Left renal pelvis (tissue), 4 donors: ENCODE results near the gene PPP2R5D. TPM values are rescaled to one million over a fixed set of nuclear protein-coding genes. Genes with fewer than 3 reads are reported as not detected.
A peak's percentile ranks its signal among the peaks of the same experiment; 100 is the strongest.

ENCODE experiments used
- DNase-seq, 4 donors: peaks; one replicate each; pipeline ENCODE4 v3.0.0-alpha.2; 2013; ENCODE audit warnings: low read depth in 4 of 4, low spot score in 3 of 4
- polyA plus RNA-seq, 4 donors: library from polyadenylated mRNA; unstranded; fragments of 120-200 nt; gene quantifications; one replicate each; pipeline ENCODE4 v1.2.1, GENCODE V29; 2013; ENCODE audit not compliant: insufficient read length in 4 of 4

PPP2R5D gene
- polyA plus RNA-seq, 4 donors = 60.3 to 72.1 (median 66.5) TPM

DNA sequence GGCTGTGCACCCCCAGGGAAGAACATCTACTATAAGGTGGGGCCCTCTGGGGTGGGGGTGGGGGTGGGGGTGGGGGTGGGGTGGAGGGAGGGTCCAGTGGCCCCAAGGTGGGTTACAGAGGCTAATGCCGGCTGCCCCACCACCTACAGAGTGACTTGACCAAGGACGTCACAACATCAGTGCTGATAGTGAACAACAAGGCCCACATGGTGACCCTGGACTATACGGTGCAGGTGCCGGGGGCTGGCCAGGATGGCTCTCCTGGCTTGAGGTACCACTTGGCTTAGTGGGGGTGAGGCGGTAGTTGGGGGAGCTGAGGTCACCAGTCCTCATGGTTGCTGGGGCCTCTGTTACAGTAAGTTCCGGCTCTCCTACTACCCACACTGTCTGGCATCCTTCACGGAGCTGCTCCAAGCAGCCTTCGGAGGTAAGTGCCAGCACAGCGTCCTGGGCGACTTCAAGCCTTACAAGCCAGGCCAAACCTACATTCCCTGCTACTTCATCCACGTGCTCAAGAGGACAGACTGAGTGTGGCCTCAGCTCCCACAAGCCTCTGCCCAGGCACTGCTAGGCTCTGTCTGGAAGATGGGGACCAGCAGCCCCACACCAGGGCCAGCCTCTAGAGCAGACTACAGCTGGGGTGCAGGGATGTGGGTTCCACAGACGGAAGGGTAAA, 21.1 kb upstream of the PPP2R5D start:
- no peak for DNase-seq

DNA sequence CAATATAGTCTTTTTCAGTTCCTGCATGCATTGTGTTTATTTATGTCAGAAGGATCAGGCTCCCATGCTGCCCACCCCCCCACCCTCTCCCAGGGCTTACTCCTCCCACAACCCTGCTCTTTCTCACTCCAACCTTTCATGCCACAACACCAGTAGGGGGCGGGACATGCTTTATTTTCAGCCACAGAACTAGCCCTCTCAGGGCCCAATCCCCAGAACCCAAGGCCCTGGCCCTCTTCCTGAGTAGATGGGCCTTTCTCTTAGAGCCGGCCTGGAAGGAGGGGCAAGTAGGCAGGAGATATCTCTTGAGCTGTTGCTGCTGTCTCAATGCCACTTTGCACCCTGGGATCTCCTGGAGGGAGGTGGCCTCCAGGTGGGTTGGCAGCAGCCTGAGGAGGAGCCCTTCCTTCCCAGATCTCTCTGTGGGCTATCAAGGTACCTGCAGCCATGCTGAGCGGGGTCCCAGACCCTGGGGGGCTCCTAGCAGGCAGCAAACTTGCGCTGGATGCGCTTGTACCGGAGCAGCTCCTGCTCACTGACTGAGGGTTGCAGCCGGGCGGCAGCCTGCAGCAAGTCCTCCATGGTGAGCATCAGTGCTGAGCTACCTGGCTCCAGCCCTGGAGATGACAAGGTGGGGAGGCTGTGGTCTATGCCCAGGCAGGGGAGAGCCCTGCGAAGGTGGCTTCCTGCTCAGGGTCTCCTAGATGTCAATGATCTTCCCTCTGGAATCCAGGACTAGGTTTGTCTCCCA, 20.3 kb upstream of the PPP2R5D start:
- DNase-seq = no peak

- DNase-seq = no peak
These were observed 17.8 kb upstream of the PPP2R5D start for GRCh38 chr6:42966571-42966970.

- no peak for DNase-seq
These were observed 17.1 kb upstream of the PPP2R5D start for GRCh38 chr6:42967228-42967627.

- DNase-seq = no peak
These were observed 16.2 kb upstream of the PPP2R5D start for GRCh38 chr6:42968126-42968701.

DNA sequence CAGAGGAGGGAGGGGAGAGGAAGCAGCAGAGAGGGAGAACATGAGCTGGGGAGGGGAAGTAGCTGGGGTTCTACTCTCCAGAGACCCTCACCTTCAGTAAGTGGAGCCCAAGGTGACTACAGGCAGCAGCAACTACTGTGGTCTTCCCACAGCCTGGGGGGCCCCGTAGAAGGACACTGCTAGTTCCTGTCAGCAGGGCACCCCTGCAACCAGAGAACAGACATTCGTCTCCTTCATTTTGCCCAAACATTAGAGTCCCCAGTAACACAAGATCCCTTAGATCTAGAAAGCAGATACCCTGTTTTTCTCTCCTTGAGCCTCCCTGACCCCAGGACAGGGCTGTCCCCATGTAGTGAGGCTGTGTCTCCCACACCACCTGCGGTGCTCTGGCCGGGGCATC, 15.6 kb upstream of the PPP2R5D start:
- no peak for DNase-seq

DNA sequence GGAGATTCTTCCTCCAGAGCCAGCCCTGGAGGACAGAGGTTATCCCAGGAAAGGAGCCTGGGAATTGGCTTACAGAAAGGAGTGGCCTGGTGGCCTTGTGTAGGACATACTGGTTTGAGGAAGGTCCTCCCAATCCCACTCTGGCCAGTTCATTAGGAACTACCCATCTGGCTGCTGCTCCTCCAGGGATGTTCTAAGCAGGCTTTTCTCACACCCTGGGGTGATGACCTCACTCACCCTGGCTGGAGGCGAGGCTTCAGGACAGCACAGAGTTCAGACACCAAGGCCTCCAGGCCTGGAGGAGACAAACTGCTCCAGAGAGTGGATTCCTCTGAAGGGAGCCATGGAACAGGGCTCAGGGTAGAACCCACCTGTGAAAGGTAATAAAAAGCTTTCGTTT, 14.9 kb upstream of the PPP2R5D start:
- no peak for DNase-seq

- DNase-seq = no peak
These were observed 14.4 kb upstream of the PPP2R5D start for GRCh38 chr6:42969934-42970333.

- no peak for DNase-seq
These were observed 13.3 kb upstream of the PPP2R5D start for GRCh38 chr6:42970871-42971612.

GRCh38 chr6:42971746-42972327, 12.5 kb upstream of the PPP2R5D start:
- DNase-seq = no peak

- DNase-seq = no peak
These were observed 10.4 kb upstream of the PPP2R5D start for GRCh38 chr6:42973926-42974325.

- DNase-seq = no peak
These were observed 9.4 kb upstream of the PPP2R5D start for GRCh38 chr6:42974919-42975505.

- DNase-seq = no peak
These were observed 5.9 kb upstream of the PPP2R5D start for GRCh38 chr6:42978487-42978838.

- peak in 1 of 4 donors; percentile 62 for DNase-seq
These were observed 5.4 kb upstream of the PPP2R5D start, which contains the start of gene PEX6 for GRCh38 chr6:42978839-42979522. Gene PEX6, minus strand, starts transcription at chr6:42979181. Its CDS starts 31 bp downstream, at chr6:42979150.

- no peak for DNase-seq
These were observed 4.7 kb upstream of the PPP2R5D start for GRCh38 chr6:42979523-42980177.

GRCh38 chr6:42981836-42982235, 2.5 kb upstream of the PPP2R5D start:
- DNase-seq = no peak

- no peak for DNase-seq
These were observed 630 bp downstream of the PPP2R5D start for GRCh38 chr6:42984924-42985475.

- DNase-seq = no peak
These were observed 3.4 kb downstream of the PPP2R5D start for GRCh38 chr6:42987533-42988451.
